ENCODE results near the gene B3GNT7. TPM values are rescaled to one million over a fixed set of nuclear protein-coding genes. Genes with fewer than 3 reads are reported as not detected.

The B3GNT7 gene
- total RNA-seq, 2 donors from 2014 or later, result 13.0 to 32.3 TPM

- H3K27me3 ChIP-seq (ENCODE audit: control insufficient read depth, insufficient read depth, low read length, poor library complexity, severe bottlenecking), result no peaks in the 10 kb centered on the region
- no peak for TF ChIP-seq CTCF (conservative IDR thresholded peaks at IDR 0.05)
- no peaks in the 10 kb centered on the region for H3K9me3 ChIP-seq (ENCODE audit: control insufficient read depth, low read length)
- no peak overlapping the region for H3K4me3 ChIP-seq (ENCODE audit: low read length)
- Mint-ChIP-seq H3K27me3 (ENCODE audit: insufficient read depth) (no peaks in the 10 kb centered on the region), H3K4me1 (peaks cover 16% of the 10 kb centered on the region), H3K36me3 (ENCODE audit: low read depth) (no peaks in the 10 kb centered on the region), H3K4me3 (no peak overlapping the region), H3K9me3 (peaks cover 4% of the 10 kb centered on the region), H3K27ac (no peak overlapping the region)
- H3K4me1 ChIP-seq (ENCODE audit: control insufficient read depth, insufficient read depth, low read length), result no peaks in the 10 kb centered on the region
- H3K36me3 ChIP-seq (ENCODE audit: control insufficient read depth, insufficient read depth, low read length), result no peaks in the 10 kb centered on the region
- WGBS, 2 experiments (ENCODE audit: insufficient coverage in 1 of 2, insufficient read length in 1 of 2), result 92 to 98% methylated on average over 8 of the region's 8 CpGs
- no peak for DNase-seq
- no peak overlapping the region for H3K9ac ChIP-seq (ENCODE audit: extremely low read depth, low read length, poor library complexity, severe bottlenecking)
- H3K27ac ChIP-seq (ENCODE audit: low read depth, low read length), result no peak overlapping the region
Observed at GRCh38 chr2:231390667-231391066, 4.8 kb upstream of the B3GNT7 start.

- TF ChIP-seq CTCF (conservative IDR thresholded peaks at IDR 0.05), result no peak
- H3K4me3 ChIP-seq (ENCODE audit: low read length), result no peak overlapping the region
- H3K9me3 ChIP-seq (ENCODE audit: control insufficient read depth, low read length), result no peaks in the 10 kb centered on the region
- WGBS, 2 experiments (ENCODE audit: insufficient coverage in 1 of 2, insufficient read length in 1 of 2), result 80 to 95% methylated on average over 2 to 7 of the region's 7 CpGs
- H3K4me1 Mint-ChIP-seq, result peaks cover 18% of the 10 kb centered on the region
- no peaks in the 10 kb centered on the region for H3K4me1 ChIP-seq (ENCODE audit: control insufficient read depth, insufficient read depth, low read length)
- no peak overlapping the region for H3K27ac Mint-ChIP-seq
- H3K9ac ChIP-seq (ENCODE audit: extremely low read depth, low read length, poor library complexity, severe bottlenecking), result no peak overlapping the region
- no peak overlapping the region for H3K27ac ChIP-seq (ENCODE audit: low read depth, low read length)
- H3K27me3 ChIP-seq (ENCODE audit: control insufficient read depth, insufficient read depth, low read length, poor library complexity, severe bottlenecking), result peaks cover 9% of the 10 kb centered on the region
- DNase-seq, result no peak
- H3K9me3 Mint-ChIP-seq, result no peaks in the 10 kb centered on the region
- H3K4me3 Mint-ChIP-seq, result no peak overlapping the region
- no peaks in the 10 kb centered on the region for H3K36me3 ChIP-seq (ENCODE audit: control insufficient read depth, insufficient read depth, low read length)
- no peaks in the 10 kb centered on the region for H3K36me3 Mint-ChIP-seq (ENCODE audit: low read depth)
- no peaks in the 10 kb centered on the region for H3K27me3 Mint-ChIP-seq (ENCODE audit: insufficient read depth)
Observed at GRCh38 chr2:231391981-231392380, 3.5 kb upstream of the B3GNT7 start.

- WGBS, 2 experiments (ENCODE audit: insufficient coverage in 1 of 2, insufficient read length in 1 of 2), result 89 to 93% methylated on average over 9 to 14 of the region's 14 CpGs
- Mint-ChIP-seq H3K4me1 (peaks cover 18% of the 10 kb centered on the region), H3K36me3 (ENCODE audit: low read depth) (peaks cover under 1% of the 10 kb centered on the region), H3K9me3 (no peaks in the 10 kb centered on the region), H3K27ac (no peak overlapping the region), H3K4me3 (no peak overlapping the region), H3K27me3 (ENCODE audit: insufficient read depth) (no peaks in the 10 kb centered on the region)
- DNase-seq, result no peak
- H3K27me3 ChIP-seq (ENCODE audit: control insufficient read depth, insufficient read depth, low read length, poor library complexity, severe bottlenecking), result peaks cover 11% of the 10 kb centered on the region
- H3K4me3 ChIP-seq (ENCODE audit: low read length), result no peak overlapping the region
- no peak overlapping the region for H3K27ac ChIP-seq (ENCODE audit: low read depth, low read length)
- no peak for TF ChIP-seq CTCF (conservative IDR thresholded peaks at IDR 0.05)
- H3K4me1 ChIP-seq (ENCODE audit: control insufficient read depth, insufficient read depth, low read length), result no peaks in the 10 kb centered on the region
- no peaks in the 10 kb centered on the region for H3K9me3 ChIP-seq (ENCODE audit: control insufficient read depth, low read length)
- H3K9ac ChIP-seq (ENCODE audit: extremely low read depth, low read length, poor library complexity, severe bottlenecking), result no peak overlapping the region
- no peaks in the 10 kb centered on the region for H3K36me3 ChIP-seq (ENCODE audit: control insufficient read depth, insufficient read depth, low read length)
Observed at GRCh38 chr2:231392431-231393148, 2.9 kb upstream of the B3GNT7 start.
